Right ventricle myocardium superior (tissue), 1 donor: ENCODE results near the gene ACOT12. TPM values are rescaled to one million over a fixed set of nuclear protein-coding genes. Genes with fewer than 3 reads are reported as not detected.

Experiments
- ATAC-seq: fragments of 200-7000 bp; cut with Tn5 transposase; one replicate; pipeline ENCODE4 v1.9.1; 2020; ENCODE audit warnings: mild to moderate bottlenecking; ENCODE audit not compliant: poor library complexity
- DNase-seq: peaks from one replicate; pipeline ENCODE4 v3.0.0-alpha.2; 2020
- intact Hi-C: fragments of 100-400 bp; cut with DNase I; formaldehyde crosslinking; loops from one replicate; pipeline ENCODE4 v1.11.2; 2022
- total RNA-seq: library from RNA; stranded (reverse); fragmentation: NEBNext Ultra II Directional; extraction: Animal tissue kit (Norgen Biotek cat#: 25700); gene quantifications from one replicate; pipeline ENCODE4 v1.2.1, GENCODE V29; 2021
- donor health status: DM: no; HTN: yes; CAD: no; lungs with severe emphysema.

The ACOT12 gene
- total RNA-seq, 1 donor from 2014 or later = not detected

DNA sequence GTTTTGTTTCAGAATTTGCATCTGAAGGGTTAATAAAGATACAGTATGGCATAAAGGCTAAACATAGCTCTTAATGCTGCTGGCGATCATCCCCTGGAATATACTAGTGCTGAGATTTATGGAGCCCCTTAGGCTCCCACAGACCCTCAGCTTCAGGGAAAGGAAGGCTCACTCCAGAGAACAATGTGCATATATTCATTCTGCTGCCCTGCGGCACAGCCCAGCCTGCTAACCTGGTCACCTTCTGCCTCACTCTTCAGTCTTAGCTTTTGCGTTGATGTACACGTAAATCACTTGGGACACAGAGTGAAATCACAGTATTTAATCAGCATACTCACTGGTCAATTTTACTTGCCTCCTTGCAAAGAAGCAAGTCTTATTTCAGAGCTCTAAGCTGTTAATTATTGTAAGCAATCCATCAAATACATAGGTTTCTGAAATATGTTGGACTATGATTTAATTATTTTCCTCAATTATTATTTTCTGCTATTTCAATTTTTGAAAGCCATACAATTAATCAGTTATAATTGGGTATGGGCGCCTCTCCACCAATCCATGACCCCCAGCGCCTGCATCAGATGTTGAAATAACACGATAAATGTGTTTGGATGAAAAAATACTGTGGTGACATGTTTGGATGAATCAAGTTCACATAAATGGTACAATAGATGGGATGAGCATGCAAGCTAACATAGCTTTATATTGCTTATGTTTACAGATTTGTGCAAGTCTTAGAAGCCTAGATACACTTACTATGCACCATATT is 11.4 kb upstream of the ACOT12 start:
- intact Hi-C loops = no loop called here
- DNase-seq (no peak), ATAC-seq (no peak)

DNA sequence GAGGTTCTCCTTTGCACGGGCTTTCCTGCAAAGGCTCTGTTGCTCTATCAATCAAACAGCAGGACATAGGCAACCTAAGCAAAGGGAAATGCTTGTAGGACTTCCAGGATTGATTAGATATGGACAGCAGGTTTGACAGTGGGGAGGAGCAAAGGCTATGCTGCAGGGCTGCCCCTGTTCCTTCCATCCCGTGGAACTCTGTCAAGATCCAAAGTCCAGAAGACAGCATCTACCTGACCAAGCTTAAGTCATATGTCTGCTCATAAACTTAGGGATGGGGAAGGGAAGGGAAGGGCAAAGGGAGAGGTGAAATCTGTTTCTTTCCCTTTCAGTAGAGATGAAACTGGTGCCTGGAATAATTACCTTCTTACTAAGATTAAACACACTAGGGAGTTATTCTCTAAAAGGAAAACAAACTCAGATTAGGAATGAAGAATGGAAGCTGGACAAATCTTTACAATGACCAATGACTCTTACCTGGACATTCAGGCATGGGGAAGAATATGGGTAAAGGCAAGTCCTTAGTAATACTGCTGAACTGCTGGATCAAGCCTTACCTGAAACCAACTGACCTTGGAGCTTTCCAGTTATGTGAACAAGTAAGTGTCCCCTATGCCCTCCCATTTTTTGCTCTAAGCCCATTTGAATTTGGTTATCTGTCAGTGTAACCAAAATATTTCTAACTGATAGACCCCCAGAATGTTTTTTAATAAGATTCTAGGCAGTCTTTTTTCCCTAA is 8.4 kb upstream of the ACOT12 start:
- intact Hi-C loops = no loop called here

GRCh38 chr5:81401266-81401665 is 7.3 kb upstream of the ACOT12 start:
- intact Hi-C loops = no loop called here
- ATAC-seq (no peak), DNase-seq (no peak)

More for the DNA sequence above, 8.4 kb upstream of the ACOT12 start:
- DNase-seq (no peak), ATAC-seq (no peak)

DNA sequence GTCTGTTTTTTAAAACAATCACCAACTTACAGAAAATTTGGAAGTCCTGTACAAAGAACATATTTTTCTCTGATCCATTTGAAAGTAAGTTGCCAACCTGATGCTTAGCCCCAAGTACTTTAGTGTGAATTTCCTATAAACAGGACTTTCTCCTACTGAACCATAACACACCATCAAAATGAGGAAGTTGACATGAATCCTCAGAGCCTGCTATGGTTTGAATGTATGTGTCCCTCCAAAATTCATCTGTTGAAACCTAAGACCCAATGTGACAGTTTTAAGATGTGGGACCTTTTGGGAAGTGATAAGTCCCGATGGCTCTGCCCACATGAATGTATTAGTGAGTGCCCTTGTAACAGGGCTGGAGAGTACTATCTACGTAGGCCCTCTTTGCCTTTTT is 6.4 kb upstream of the ACOT12 start:
- intact Hi-C loops = no loop called here
- ATAC-seq (no peak), DNase-seq (no peak)

DNA sequence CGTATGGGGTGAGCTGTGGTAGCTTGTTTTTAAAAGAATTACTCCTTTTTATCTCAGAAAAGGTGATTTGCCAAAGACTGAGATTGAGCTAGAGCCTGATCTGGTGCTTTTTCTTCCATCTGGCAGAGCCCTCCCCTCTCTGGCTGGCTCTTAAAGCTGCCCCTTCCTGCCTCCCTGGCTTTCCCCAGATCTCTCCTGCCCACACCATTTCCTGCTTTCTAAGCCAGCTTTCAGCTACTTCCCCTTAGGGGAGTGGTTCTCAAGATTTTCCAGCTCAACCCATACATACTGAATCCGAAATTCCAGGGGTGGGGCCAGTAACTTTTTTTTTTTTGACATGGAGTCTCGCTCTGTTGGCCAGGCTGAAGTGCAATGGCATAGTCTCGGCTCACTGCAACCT is 4.8 kb upstream of the ACOT12 start:
- no peak for DNase-seq
- ATAC-seq = no peak
- intact Hi-C loops = no loop called here

GRCh38 chr5:81397176-81397575 is 3.2 kb upstream of the ACOT12 start:
- peak; percentile 48 for DNase-seq
- intact Hi-C loops = no loop called here
- peak; percentile 42 for ATAC-seq

DNA sequence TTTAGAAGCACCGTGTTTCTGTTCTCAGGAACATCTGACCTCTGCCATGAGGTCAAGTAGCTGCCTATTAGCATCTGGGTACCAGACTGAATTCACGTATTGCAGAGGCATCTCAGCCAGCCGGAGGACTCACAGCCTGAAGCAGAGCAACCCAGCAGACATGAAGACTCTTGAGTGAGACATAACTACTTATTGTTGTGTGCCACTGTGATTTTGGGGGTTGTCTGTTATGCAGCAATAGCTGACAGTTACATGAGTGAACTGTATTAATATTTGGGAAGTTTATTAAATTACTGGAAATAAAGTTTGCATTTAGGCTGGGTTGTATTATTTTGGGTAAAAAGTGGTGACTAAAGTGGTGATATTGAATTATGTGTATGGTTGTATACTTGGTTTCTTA is 1.3 kb upstream of the ACOT12 start:
- intact Hi-C loops = no loop called here
- DNase-seq (no peak), ATAC-seq (no peak)

GRCh38 chr5:81393430-81393782 is 528 bp downstream of the ACOT12 start:
- ATAC-seq (no peak), DNase-seq (no peak)
- intact Hi-C loops = no loop called here

DNA sequence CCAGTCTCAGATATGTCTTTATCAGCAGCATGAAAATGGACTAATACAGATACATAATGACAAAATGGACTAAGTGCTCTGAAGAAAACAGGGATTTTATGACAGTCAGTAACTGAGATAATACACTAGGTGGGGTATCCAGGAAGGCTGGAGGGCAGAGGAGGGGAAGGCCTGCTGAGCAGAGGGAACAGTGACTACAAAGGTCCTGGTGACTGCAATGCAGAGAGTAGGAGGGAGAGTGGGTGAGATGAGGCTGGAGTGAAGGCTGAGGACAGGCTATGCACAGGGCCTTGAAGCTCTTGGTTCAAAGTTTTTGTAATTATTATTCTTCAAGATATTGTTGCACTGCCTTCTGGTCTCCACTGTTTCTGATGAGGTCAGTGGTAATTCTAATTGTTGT is 4.9 kb downstream of the ACOT12 start:
- DNase-seq (no peak), ATAC-seq (no peak)
- intact Hi-C loops = no loop called here

DNA sequence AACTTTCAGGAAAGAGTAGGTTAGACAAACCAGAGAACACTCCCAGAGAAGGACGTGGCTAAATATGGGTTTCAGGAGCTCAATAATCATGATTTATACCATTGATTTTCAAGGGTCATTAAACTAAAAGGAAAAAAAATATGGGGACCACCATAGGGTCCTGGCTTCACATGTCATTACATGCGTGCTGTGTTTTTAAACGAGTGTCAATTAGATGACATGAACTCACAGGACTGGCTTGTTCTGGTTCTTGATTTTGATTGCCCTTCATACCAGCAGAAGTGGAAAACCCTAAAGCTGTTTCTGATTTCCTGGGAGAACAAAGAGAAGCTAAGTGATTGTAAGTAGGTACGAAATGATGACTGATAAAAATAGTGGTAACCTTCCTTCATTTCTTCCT is 5.8 kb downstream of the ACOT12 start:
- ATAC-seq (no peak), DNase-seq (no peak)
- intact Hi-C loops = no loop called here

DNA sequence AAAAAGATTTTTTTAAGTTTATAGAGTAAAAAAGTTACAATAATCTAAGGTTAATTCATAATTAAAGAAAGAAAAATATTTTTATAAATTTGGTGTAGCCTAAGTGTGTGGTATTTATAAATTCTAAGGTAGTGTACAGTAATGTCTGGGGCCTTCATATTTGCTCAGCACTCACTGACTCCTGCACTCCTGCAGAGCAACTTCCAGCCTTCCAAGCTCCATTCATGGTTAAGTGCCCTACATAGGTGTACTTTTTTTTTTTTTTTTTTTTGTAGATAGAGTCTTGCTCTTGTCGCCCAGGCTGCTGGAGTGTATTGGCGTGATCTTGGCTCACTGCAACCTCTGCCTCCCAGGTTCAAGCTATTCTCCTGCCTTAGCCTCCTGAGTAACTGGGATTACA is 10.1 kb downstream of the ACOT12 start:
- DNase-seq (no peak), ATAC-seq (no peak)
- intact Hi-C loops = no loop called here

GRCh38 chr5:81371354-81371876 is 22.5 kb downstream of the ACOT12 start:
- DNase-seq = no peak
- ATAC-seq = no peak
- intact Hi-C loops = no loop called here

- DNase-seq (no peak), ATAC-seq (no peak)
- intact Hi-C loops = no loop called here
Observed at GRCh38 chr5:81370912-81371311, 23.0 kb downstream of the ACOT12 start.

- intact Hi-C loops = no loop called here
- ATAC-seq (no peak), DNase-seq (no peak)
Observed at GRCh38 chr5:81365541-81365940, 28.4 kb downstream of the ACOT12 start.

GRCh38 chr5:81363093-81363871 is 30.7 kb downstream of the ACOT12 start:
- ATAC-seq = no peak
- intact Hi-C loops = no loop called here
- no peak for DNase-seq

GRCh38 chr5:81361600-81361999 is 32.3 kb downstream of the ACOT12 start:
- DNase-seq (no peak), ATAC-seq (no peak)
- intact Hi-C loops = no loop called here

GRCh38 chr5:81360640-81361039 is 33.3 kb downstream of the ACOT12 start:
- no peak for ATAC-seq
- DNase-seq = no peak
- intact Hi-C loops = no loop called here

- ATAC-seq (no peak), DNase-seq (no peak)
Observed at GRCh38 chr5:81359881-81360280, 34.1 kb downstream of the ACOT12 start.

GRCh38 chr5:81359108-81359507 is 34.8 kb downstream of the ACOT12 start:
- DNase-seq (no peak), ATAC-seq (no peak)
- intact Hi-C loops = no loop called here

More at GRCh38 chr5:81359881-81360280, 34.1 kb downstream of the ACOT12 start:
- intact Hi-C loops = no loop called here
